Stimulated activated CD4-positive, alpha-beta T cell treated with anti-CD3 and anti-CD28 coated beads, Interleukin-2, amount 100 ng/mL, for 48 hours (primary cell): ENCODE data around the gene TMEM151A.
A peak's percentile ranks its signal among the peaks of the same experiment; 100 is the strongest.

Source experiments
- DNase-seq, 2 donors: peaks; one replicate each; pipeline ENCODE4 v3.0.0-alpha.2; 2020

The TMEM151A gene

DNA sequence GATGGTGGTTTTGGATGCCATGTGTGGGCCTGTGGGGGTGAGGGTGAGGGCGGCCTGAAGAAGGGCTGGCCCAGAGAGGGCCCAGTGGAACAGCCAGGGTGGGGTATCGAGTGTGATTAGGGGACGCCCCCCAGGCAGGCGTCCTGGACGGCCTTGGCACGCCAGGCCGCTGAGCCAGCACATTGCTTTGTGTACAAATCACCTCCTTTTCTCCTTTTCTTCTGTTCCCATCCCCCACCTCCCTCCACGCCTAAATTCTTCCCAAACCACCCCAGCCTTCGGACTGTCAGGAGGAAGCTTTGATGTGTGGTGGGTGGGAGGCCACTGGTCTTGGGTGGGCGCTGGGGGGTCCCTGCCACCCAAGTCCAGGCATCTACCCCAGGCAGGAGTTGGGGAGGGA is 33.0 kb downstream of the TMEM151A start:
- DNase-seq = no peak

- DNase-seq = no peak
Measured at GRCh38 chr11:66325263-66325671, 33.6 kb downstream of the TMEM151A start.

DNA sequence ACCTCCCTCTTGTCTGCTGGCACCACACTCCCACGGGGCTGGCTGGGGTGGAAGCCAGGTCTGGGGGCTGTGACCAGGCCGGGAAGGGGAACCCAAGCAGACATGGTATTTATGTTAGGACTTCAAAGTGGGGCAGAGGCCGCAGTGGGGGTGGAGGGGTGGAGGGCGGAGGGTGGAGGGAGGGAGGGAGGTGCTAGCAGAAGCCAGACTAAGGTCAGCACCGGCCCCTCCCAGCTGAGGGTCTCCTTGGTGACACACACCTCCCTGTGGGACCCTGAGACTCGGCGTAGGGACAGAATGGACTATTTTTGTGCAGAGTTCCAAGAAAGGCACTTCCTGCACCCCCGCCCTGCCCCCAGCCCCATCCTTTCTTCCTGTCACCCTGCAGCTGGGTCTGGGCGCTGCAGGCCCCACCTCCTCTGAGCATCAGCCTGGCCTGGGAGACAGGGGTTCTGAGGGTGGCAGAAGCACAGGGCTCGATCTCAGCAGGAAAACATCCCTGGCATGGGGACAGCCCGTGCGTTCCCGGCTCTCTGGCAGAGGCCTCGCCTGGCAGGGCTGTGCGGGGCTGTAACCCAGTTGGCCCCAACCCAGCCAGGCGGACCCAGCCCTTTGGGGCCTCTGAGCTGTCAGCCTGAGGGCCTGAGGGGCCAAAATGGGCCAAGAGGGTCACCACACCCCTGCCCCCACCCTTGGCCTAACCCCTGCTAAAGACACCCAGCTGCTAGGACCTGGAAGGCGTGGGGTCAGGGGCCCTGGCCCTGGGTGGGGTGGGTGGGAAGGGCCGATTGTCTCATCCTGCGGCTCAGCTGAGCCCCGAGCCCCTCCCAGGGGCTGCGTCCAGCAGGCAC is 34.8 kb downstream of the TMEM151A start:
- DNase-seq = no peak

GRCh38 chr11:66327171-66328030 is 35.7 kb downstream of the TMEM151A start:
- no peak for DNase-seq

GRCh38 chr11:66328031-66328301 is 36.3 kb downstream of the TMEM151A start:
- DNase-seq = no peak

DNA sequence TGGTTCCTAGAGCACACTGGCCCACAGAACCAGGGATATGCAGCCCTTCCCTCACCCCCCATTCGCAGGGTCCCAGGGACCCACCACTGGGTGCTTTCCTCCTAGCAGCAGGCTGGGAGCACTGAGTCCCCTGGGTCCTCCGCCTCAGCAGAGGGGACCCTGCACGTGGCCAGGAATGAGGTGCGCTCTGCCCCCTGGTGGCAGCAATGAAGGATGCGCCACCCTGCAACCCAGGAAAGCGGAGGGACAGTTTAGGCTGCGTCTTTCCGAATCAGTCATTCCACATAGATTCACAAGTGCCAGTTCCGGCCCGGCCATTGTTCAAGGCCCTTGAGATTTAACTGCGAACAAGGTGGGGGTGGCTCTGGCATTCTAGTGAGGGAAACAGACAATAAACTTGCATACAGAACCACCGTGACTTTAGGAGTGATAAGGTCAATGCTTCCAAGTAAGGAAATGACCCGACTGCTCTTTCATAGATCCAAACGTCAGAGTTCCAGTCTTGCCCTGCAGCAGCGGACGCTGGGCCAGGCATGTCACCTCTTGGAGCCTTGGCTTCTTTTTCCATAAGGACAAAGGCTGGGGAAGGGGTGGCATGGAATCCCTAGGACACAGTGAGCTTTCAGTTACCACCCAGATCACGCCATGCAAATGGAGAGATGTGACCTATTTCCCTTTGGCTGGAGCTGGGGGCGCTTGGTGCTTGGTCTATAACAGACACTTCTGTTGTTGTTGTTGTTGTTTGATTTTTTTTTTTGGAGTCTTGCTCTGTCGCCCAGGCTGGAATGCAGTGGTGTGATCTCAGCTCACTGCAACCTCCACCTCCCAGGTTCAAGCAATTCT is 36.8 kb downstream of the TMEM151A start:
- peak; percentile 81 to 87 for DNase-seq

- DNase-seq = no peak
Measured at GRCh38 chr11:66329165-66329673, 37.5 kb downstream of the TMEM151A start.

GRCh38 chr11:66330931-66331330 is 39.2 kb downstream of the TMEM151A start:
- no peak for DNase-seq

- DNase-seq = no peak
Measured at GRCh38 chr11:66331542-66332370, 40.1 kb downstream of the TMEM151A start.

GRCh38 chr11:66332371-66333219 is 40.9 kb downstream of the TMEM151A start:
- DNase-seq = no peak

DNA sequence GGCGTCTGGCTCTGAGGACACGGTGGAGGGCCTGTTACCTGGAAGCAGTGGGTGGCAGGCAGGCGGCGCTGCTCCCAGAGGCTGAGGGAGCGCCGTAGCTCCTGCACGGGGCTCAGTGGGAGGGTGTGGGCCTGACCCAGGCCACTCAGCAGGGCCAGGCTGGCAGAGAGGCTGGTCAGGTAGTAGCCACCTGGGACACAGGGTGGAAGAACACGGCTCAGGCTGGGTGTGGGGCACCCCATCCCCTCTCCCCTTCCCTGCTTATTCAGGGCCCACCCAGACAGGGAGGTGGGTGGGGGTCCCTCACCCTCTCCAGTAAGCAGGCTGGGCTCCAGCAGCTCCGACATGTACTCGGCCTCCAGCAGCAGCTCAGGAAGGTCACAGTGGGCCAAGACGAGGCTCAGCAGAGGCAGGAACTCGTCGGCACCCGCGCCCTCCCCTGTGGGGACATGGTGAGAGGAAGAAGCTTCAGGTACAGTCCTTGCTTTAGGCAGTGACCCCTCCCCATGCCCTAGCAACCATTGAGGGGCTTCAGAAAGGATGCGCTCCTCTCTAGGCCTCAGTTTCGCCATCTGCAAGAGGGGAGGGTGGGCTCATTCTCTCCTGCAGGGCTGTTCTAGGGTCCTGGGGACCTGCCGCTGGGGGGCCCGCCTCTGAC is 41.7 kb downstream of the TMEM151A start:
- no peak for DNase-seq

DNA sequence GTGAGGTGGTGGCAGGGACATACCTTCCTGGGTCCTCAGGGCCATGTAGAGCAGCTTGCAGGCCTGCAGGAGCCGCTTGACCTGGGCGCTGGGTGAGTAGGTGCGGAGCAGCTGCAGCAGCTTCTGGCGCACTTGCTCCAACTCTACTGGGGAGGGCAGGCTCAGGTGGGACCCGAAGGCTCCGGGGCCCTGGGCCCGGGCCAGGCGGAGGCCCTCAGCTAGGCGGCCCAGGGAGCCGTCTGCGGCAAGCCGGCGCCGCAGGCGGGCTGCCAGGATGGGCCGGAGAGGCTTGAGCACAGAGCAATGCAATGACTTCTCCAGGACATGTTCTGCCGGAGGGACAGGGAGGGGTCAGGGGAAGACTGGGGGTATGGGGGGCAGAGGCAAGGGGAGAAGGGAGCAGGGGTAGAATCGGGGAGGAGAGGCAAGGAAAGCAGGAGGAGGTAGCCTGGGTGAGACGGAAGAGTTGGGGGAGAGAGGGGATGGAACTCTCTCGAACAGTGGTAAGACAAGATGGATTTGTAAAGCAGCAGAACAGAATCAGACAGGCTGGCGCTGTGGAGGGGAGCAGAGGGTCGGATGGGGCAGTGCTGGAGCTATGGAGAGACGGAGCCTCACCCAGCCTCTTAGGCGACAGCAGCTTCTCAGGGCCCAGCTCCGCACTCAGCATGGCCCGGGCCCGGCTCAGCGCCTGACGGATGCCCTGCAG is 42.4 kb downstream of the TMEM151A start:
- no peak for DNase-seq

GRCh38 chr11:66334605-66335442 is 43.1 kb downstream of the TMEM151A start:
- no peak for DNase-seq

GRCh38 chr11:66335531-66336233 is 44.0 kb downstream of the TMEM151A start:
- no peak for DNase-seq

DNA sequence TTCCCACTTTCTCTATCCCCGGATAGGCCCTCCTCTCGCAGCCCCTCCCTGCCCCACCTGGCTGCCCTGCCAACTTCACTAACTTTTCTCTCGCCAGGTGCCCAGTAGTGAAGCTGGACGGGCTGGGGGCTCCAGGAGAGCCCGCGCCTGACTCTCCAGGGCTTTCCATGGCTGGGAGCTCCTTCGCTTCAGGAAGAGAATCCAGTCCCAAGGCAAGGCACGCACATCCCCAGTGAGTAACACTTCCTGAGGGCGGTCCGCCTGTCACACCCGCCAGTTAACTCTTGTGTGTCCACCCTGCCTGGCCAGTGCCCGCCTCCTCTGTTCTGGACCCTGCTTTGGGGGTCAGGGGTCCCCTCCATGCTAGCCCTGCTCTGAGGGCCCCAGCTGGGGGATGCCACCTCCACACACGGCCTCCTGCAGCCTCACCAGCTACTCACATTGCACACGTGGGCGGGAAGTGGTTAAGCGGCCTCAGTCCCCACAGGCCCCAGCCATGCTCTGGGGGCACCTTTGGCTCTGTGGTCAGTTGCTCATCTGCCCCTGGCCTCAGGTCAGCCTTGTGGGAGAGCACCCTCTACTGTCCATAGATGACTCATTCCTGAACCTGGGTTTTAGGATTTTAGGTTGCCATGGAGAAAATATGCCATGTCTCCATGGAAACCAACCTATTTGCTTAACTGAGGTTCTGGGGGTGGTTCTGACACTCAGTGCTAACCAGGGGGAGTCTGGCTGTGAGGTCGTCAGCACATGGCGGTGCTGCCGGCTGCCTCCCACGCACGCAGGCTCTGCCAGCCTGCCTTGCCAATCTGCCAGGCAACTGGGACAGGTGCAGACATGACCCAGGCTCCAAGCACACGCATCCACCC is 44.8 kb downstream of the TMEM151A start, which contains the start of gene RIN1:
Gene RIN1, minus strand, starts transcription at position 201 of the 869 bp plus-strand sequence. Its CDS starts 32 bp downstream, at position 169.
- peak; percentile 52 to 53 for DNase-seq

DNA sequence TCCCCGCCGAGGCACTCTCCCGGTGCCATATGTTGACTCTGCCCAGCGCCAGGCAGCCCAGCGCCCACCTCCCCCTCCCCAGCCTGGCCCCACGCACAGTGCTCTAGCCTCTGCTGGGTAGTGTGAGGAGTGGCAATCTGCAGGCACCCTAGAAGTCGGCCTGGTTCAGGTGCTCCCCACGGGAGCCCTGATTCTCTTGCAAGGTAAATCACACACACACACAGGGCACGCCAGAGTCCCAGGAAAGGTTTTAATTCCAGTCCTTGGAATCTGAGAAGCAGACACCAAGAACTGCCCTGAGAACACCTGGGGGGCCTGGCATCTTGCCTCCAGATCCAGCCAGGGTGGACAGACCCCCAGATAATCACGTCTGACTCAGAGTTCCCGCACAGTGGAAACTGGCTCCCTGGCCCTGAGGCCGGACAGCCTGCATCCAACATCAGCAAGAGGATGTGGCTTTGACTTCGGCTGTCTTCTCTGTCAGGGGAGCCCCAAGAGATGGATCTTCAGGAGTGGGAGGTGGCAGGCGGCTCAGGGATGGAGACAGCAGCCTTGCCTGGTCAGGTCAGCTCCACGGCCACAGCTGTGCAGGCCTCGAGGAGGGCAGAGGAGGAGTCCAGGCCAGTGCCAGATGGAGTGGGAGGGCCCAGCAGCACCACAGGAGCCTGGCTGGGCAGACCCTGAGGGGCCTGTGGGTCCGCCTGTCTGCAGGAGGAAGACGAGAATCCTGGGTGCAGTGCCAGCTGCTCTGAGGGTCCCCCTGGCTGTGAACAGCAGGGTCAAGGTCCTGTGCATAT is 45.6 kb downstream of the TMEM151A start:
- no peak for DNase-seq
